Measurements from ENCODE around the gene SLC17A9.
A peak's percentile ranks its signal among the peaks of the same experiment; 100 is the strongest.

The SLC17A9 gene

GRCh38 chr20:62970307-62971210, 18.1 kb downstream of the SLC17A9 start:
- H3K27ac Mint-ChIP-seq: no peak overlapping the region
- peaks cover 41% of the 10 kb centered on the region for H3K27me3 Mint-ChIP-seq (ENCODE audit: low read depth)
- H3K36me3 Mint-ChIP-seq (ENCODE audit: low read depth): no peaks in the 10 kb centered on the region
- H3K9me3 Mint-ChIP-seq: no peaks in the 10 kb centered on the region
- H3K4me1 Mint-ChIP-seq (ENCODE audit: low read depth): peaks cover 11% of the 10 kb centered on the region
- no peak for DNase-seq (ENCODE audit: low spot score)
- H3K4me3 Mint-ChIP-seq: no peak overlapping the region

DNA sequence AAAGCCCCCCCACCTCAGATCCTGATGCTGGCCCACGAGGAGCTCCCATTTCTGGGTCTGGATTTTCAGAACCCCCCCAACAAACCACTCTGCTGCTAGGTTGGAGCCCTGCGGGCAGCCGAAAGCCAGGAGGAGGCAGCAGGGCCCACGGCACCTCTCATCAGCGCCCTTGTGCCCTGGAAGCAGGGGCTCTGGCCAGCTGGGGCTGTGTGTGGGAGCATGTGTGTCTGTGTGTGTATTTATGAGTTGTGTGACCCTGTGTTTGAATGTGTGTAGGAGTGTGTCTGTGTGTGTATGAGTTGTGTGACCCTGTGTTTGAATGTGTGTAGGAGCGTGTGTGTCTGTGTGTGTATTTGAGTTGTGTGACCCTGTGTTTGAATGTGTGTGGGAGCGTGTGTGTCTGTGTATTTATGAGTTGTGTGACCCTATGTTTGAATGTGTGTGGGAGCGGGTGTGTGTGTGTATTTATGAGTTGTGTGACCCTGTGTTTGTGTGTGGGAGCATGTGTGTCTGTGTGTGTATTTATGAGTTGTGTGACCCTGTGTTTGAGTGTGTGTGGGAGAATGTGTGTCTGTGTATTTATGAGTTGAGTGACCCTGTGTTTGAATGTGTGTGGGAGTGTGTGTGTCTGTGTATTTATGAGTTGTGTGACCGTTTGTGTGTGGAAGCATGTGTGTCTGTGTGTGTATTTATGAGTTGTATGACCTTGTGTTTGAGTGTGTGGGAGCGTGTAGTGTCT, 18.9 kb downstream of the SLC17A9 start:
- H3K9me3 Mint-ChIP-seq: no peaks in the 10 kb centered on the region
- no peak for DNase-seq (ENCODE audit: low spot score)
- peaks cover 45% of the 10 kb centered on the region for H3K27me3 Mint-ChIP-seq (ENCODE audit: low read depth)
- H3K36me3 Mint-ChIP-seq (ENCODE audit: low read depth): no peaks in the 10 kb centered on the region
- no peak overlapping the region for H3K27ac Mint-ChIP-seq
- H3K4me1 Mint-ChIP-seq (ENCODE audit: low read depth): peaks cover 11% of the 10 kb centered on the region
- H3K4me3 Mint-ChIP-seq: no peak overlapping the region

GRCh38 chr20:62971950-62972844, 19.7 kb downstream of the SLC17A9 start:
- Mint-ChIP-seq H3K9me3 (no peaks in the 10 kb centered on the region), H3K4me3 (peak overlapping the region; percentile 33), H3K36me3 (ENCODE audit: low read depth) (no peaks in the 10 kb centered on the region), H3K27me3 (ENCODE audit: low read depth) (peaks cover 50% of the 10 kb centered on the region), H3K27ac (no peak overlapping the region), H3K4me1 (ENCODE audit: low read depth) (peaks cover 11% of the 10 kb centered on the region)
- DNase-seq (ENCODE audit: low spot score): peak; percentile 80

GRCh38 chr20:62972845-62973745, 20.6 kb downstream of the SLC17A9 start:
- peaks cover 20% of the 10 kb centered on the region for H3K4me1 Mint-ChIP-seq (ENCODE audit: low read depth)
- no peak overlapping the region for H3K4me3 Mint-ChIP-seq
- H3K36me3 Mint-ChIP-seq (ENCODE audit: low read depth): no peaks in the 10 kb centered on the region
- DNase-seq (ENCODE audit: low spot score): no peak
- H3K27me3 Mint-ChIP-seq (ENCODE audit: low read depth): peaks cover 51% of the 10 kb centered on the region
- no peaks in the 10 kb centered on the region for H3K9me3 Mint-ChIP-seq
- H3K27ac Mint-ChIP-seq: no peak overlapping the region

- Mint-ChIP-seq H3K4me1 (ENCODE audit: low read depth) (peaks cover 32% of the 10 kb centered on the region), H3K4me3 (no peak overlapping the region), H3K27ac (no peak overlapping the region), H3K9me3 (no peaks in the 10 kb centered on the region), H3K36me3 (ENCODE audit: low read depth) (no peaks in the 10 kb centered on the region), H3K27me3 (ENCODE audit: low read depth) (peaks cover 67% of the 10 kb centered on the region)
- DNase-seq (ENCODE audit: low spot score): no peak
Measured at GRCh38 chr20:62975251-62975760, 22.8 kb downstream of the SLC17A9 start.

DNA sequence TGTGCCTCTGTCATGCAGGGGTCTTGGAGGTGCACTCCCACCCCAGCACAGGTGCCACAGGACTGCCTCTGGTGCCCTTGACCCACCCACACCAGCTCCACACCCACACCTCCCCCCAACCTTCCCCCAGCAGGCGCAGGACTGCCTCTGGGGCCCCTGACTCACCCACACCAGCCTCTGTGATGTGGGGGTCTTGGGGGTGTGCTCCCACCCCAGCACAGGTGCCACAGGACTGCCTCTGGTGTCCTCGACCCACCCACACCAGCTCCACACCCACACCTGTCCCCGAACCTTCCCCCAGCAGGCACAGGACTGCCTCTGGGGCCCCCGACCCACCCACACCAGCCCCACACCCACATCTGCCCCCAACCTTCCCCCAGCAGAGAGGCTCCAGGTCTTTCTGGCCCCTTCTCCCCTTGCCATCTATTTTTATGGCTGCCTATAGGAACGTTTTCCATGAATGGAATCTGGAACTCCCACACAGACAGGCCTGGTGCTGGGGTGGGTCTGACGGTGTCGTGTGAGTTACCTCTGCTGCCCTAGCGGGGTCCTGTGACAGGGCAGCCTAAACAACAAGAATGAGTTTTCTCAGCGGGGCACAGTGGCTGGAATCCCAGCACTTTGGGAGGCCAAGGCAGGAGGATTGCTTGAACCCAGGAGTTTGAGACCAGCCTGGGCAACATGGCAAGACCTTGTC, 23.5 kb downstream of the SLC17A9 start:
- Mint-ChIP-seq H3K36me3 (ENCODE audit: low read depth) (no peaks in the 10 kb centered on the region), H3K27ac (no peak overlapping the region), H3K4me1 (ENCODE audit: low read depth) (peaks cover 38% of the 10 kb centered on the region), H3K4me3 (no peak overlapping the region), H3K9me3 (no peaks in the 10 kb centered on the region), H3K27me3 (ENCODE audit: low read depth) (peaks cover 72% of the 10 kb centered on the region)
- DNase-seq (ENCODE audit: low spot score): no peak

GRCh38 chr20:62976886-62977285, 24.4 kb downstream of the SLC17A9 start:
- Mint-ChIP-seq H3K27ac (peak overlapping the region; percentile 20), H3K4me1 (ENCODE audit: low read depth) (peaks cover 37% of the 10 kb centered on the region), H3K36me3 (ENCODE audit: low read depth) (no peaks in the 10 kb centered on the region), H3K9me3 (no peaks in the 10 kb centered on the region), H3K4me3 (no peak overlapping the region), H3K27me3 (ENCODE audit: low read depth) (peaks cover 73% of the 10 kb centered on the region)
- no peak for DNase-seq (ENCODE audit: low spot score)

DNA sequence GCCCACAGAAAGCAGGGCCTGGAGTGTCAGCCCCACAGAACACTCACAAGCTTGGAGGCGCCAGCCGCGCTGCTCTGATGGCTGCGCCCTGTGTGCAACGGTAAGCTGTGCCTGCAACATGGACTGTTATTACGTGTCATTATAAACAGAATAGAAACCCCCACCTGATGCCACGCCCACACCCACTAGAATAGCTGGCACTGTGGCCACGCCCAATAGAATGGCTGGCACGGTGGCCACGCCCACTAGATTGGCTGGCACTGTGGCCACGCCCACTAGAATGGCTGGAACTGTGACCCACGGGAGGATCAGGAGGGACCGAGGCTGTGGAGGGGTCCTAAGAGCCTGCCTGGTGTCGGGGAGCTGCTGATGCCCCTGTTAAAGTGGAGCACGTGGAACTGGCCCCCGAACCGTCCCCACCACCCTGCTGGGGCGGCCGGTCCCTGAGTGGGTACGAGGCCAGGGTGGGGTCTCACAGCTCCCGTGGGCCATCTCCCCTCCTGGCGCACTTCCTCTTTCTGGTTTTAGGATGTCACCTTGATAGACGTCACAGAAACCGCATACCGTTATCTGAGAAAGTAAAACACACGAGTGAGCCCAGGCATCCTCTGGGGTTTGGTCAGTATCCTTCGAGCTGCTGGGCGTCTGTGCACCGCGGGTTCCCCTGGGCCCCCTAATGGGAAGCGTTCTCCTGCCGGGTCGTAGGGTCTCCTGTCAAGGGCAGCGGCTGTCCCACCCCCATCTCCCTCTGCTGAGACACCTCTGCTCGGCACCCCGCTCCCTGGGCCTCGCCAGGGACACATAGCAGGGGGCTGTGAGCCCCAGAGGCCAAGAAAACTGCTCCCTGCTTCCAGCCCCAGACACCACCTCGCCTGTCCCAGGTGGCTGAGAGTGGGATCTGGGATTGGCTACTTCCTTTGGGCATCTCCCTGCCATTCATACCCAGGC, 25.4 kb downstream of the SLC17A9 start:
- H3K9me3 Mint-ChIP-seq: no peaks in the 10 kb centered on the region
- peaks cover 74% of the 10 kb centered on the region for H3K27me3 Mint-ChIP-seq (ENCODE audit: low read depth)
- H3K36me3 Mint-ChIP-seq (ENCODE audit: low read depth): no peaks in the 10 kb centered on the region
- peak overlapping the region; percentile 71 for H3K27ac Mint-ChIP-seq
- H3K4me1 Mint-ChIP-seq (ENCODE audit: low read depth): peaks cover 34% of the 10 kb centered on the region
- H3K4me3 Mint-ChIP-seq: peak overlapping the region; percentile 65
- DNase-seq (ENCODE audit: low spot score): peak; percentile 49

DNA sequence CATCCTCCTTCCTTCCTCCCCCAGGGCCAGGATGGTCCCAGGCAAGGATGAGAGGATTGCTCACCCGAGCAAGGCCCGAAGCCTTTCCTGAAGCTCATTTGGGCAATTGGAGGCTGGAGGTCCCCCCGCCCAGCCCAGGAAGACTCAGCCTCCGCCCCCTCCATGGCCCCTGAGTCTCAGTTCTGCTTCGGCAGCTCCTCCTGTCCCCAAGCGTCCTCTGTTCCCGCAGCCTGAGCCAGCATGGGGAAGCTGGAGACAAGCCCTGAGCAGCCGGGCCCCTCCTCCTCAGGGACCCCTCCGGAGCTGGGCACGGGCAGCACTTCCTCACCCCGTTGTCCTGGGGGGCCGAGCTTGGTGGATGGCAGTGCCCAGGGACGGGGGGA, 26.0 kb downstream of the SLC17A9 start:
- H3K27me3 Mint-ChIP-seq (ENCODE audit: low read depth): peaks cover 71% of the 10 kb centered on the region
- DNase-seq (ENCODE audit: low spot score): no peak
- H3K27ac Mint-ChIP-seq: peak overlapping the region; percentile 39
- peaks cover 36% of the 10 kb centered on the region for H3K4me1 Mint-ChIP-seq (ENCODE audit: low read depth)
- H3K36me3 Mint-ChIP-seq (ENCODE audit: low read depth): no peaks in the 10 kb centered on the region
- peak overlapping the region; percentile 43 for H3K4me3 Mint-ChIP-seq
- no peaks in the 10 kb centered on the region for H3K9me3 Mint-ChIP-seq

DNA sequence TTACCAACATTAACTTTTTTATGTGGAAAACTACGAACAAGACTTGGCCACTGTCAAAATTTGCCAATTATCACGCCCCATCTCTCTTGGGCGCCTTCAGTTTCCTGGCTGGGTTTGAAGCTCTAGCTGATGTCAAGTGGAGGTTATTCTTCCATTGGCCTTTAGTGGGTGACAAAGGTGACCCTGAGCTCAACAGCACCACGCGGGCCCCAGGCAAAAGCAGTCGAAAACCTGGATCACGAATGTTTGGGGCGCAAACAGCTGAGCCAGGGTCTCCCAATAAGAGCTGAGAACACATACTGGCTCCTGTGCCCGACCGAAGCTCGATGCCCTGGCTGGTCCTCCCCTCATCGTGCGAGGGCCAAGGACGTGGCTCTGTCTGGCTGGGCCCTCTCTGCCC, 26.8 kb downstream of the SLC17A9 start:
- Mint-ChIP-seq H3K27me3 (ENCODE audit: low read depth) (peaks cover 67% of the 10 kb centered on the region), H3K27ac (no peak overlapping the region), H3K36me3 (ENCODE audit: low read depth) (no peaks in the 10 kb centered on the region), H3K9me3 (no peaks in the 10 kb centered on the region), H3K4me1 (ENCODE audit: low read depth) (peaks cover 36% of the 10 kb centered on the region), H3K4me3 (peak overlapping the region; percentile 17)
- no peak for DNase-seq (ENCODE audit: low spot score)

DNA sequence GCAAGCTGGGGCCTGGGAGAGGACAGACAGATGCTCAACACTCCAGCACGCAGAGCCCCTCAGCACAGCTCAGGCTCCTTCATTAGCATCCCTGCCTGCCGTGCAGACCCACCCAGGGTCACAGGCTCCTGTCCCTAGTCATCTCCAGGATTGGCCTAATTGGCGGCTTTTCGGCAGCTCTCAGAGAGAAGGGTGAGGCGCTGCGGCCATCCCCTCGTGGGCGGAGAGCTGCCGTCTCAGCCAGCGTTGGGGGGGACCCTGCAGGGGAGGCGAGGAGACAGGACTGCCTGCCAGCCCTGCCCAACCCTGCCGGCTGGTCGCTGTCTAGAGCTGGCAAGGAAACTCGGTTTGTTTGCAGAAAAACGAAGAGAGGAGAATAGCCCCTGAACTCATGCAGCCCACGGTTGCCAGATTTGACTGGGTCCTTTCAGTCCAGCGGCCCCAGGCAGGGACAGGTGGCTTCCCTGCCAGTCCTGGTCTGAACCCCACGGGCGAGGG, 27.4 kb downstream of the SLC17A9 start:
- Mint-ChIP-seq H3K36me3 (ENCODE audit: low read depth) (no peaks in the 10 kb centered on the region), H3K27ac (no peak overlapping the region), H3K9me3 (no peaks in the 10 kb centered on the region), H3K4me3 (no peak overlapping the region), H3K4me1 (ENCODE audit: low read depth) (peaks cover 36% of the 10 kb centered on the region), H3K27me3 (ENCODE audit: low read depth) (peaks cover 63% of the 10 kb centered on the region)
- DNase-seq (ENCODE audit: low spot score): no peak
